ENCODE data around the gene RIOK3.
"Not testable (repeated sequence)": the region's sequence is repeated elsewhere in the genome, so short reads cannot be mapped to it uniquely, and the experiment has no call there.

Gene RIOK3

GRCh38 chr18:23452347-23452727 lies 750 bp upstream of the RIOK3 start:
- no peak for DNase-seq

- DNase-seq = no peak
Observed at GRCh38 chr18:23453680-23454058, 582 bp downstream of the RIOK3 start.

- DNase-seq = no peak
Observed at GRCh38 chr18:23456835-23457234, 3.7 kb downstream of the RIOK3 start.

- DNase-seq = no peak
Observed at GRCh38 chr18:23458830-23459529, 5.9 kb downstream of the RIOK3 start.

GRCh38 chr18:23459530-23459921 lies 6.4 kb downstream of the RIOK3 start:
- DNase-seq = no peak

- no peak for DNase-seq
Observed at GRCh38 chr18:23460285-23461273, 7.5 kb downstream of the RIOK3 start.

- no peak for DNase-seq
Observed at GRCh38 chr18:23462876-23463275, 9.8 kb downstream of the RIOK3 start.

GRCh38 chr18:23468753-23469459 lies 15.8 kb downstream of the RIOK3 start:
- no peak for DNase-seq

GRCh38 chr18:23470620-23471387 lies 17.7 kb downstream of the RIOK3 start:
- DNase-seq = no peak

- DNase-seq = no peak
Observed at GRCh38 chr18:23471486-23471885, 18.4 kb downstream of the RIOK3 start.

- no peak for DNase-seq
Observed at GRCh38 chr18:23479829-23480505, 26.9 kb downstream of the RIOK3 start.

- DNase-seq = no peak
Observed at GRCh38 chr18:23484561-23485182, 31.6 kb downstream of the RIOK3 start.

GRCh38 chr18:23485386-23485785 lies 32.3 kb downstream of the RIOK3 start:
- DNase-seq = no peak

- peak; percentile 21 for DNase-seq
Observed at GRCh38 chr18:23487738-23488570, 34.9 kb downstream of the RIOK3 start.

- not testable (repeated sequence) for DNase-seq
Observed at GRCh38 chr18:23489586-23489985, 36.5 kb downstream of the RIOK3 start.

GRCh38 chr18:23493654-23494053 lies 40.6 kb downstream of the RIOK3 start:
- DNase-seq = no peak

GRCh38 chr18:23494992-23495391 lies 41.9 kb downstream of the RIOK3 start:
- no peak for DNase-seq

GRCh38 chr18:23495723-23496440 lies 42.8 kb downstream of the RIOK3 start:
- DNase-seq = no peak

- no peak for DNase-seq
Observed at GRCh38 chr18:23498117-23498516, 45.0 kb downstream of the RIOK3 start.

GRCh38 chr18:23498877-23499276 lies 45.8 kb downstream of the RIOK3 start:
- peak; percentile 67 for DNase-seq

All from central memory CD4-positive, alpha-beta T cell (primary cell).